ENCODE measurements around the gene CACNA1E.

DNA sequence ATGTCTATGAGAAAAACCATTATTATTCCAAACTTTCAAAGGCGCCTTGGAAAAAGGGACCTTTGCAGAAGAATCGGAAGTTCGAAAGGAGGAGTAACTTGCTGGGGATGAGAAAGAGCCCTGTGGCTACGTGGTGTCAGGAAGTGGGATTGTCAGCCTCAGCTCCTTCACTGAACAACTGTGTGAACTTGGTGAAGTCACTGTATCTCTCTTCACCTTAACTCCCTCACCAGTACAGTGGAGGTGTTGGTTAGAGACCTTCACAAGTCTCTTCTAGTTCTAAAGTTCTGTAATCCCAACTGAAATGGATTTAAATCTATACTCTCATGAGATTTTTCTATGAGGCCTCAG, 285.6 kb downstream of the CACNA1E start:
- TF ChIP-seq CTCF (conservative IDR thresholded peaks at IDR 0.05; ENCODE audit: low read depth in 2 of 2) (no peak), EZH2 (IDR thresholded peaks at IDR 0.05; ENCODE audit: low read depth, unreplicated experiment) (no peak), ZNF462 (CRISPR knock-in tag; IDR thresholded peaks at IDR 0.05) (no peak), POLR2AphosphoS5 (IDR thresholded peaks at IDR 0.05; ENCODE audit: low read depth) (no peak), STAT1 (IDR thresholded peaks at IDR 0.05; ENCODE audit: unreplicated experiment) (no peak), JUNB (IDR thresholded peaks at IDR 0.05; ENCODE audit: unreplicated experiment) (no peak), EZH2phosphoT487 (IDR thresholded peaks at IDR 0.05; ENCODE audit: unreplicated experiment) (no peak)
